Measurements from ENCODE around the gene TMUB2. TPM values are rescaled to one million over a fixed set of nuclear protein-coding genes. Genes with fewer than 3 reads are reported as not detected.

TMUB2 gene
- total RNA-seq, 2 experiments from 2014 or later, result 21.3 to 25.9 TPM

GRCh38 chr17:44212507-44213402, 26.0 kb downstream of the TMUB2 start:
- H3K27ac ChIP-seq (ENCODE audit: low read depth, low read length, poor library complexity, severe bottlenecking), result no peak overlapping the region
- peaks cover 45% of the 10 kb centered on the region for H3K79me2 ChIP-seq (ENCODE audit: insufficient read depth, low read depth, low read length)
- H3K4me2 ChIP-seq (ENCODE audit: low read length), result no peak overlapping the region
- intact Hi-C loops (cut with micrococcal nuclease; ENCODE audit: unreplicated experiment), result loop anchor here (10.0 kb wide), 1 partner anchor 292 kb away; the partner anchor contains the start of gene GPATCH8
- H3K4me1 ChIP-seq (ENCODE audit: insufficient read depth, low read length, poor library complexity, severe bottlenecking), result peaks cover 50% of the 10 kb centered on the region
- H3K36me3 ChIP-seq (ENCODE audit: insufficient read depth, low read length), result peaks cover 90% of the 10 kb centered on the region
- no TSS peak for BruUV-seq (replicated peaks)
- ChIA-PET POLR2A (interaction anchor here (0.8 kb wide), 1 partner anchor 117 kb away, joined by 3 read pairs; no protein-coding TSS in a partner anchor), CTCF (ENCODE audit: unreplicated experiment) (interaction anchor here (0.5 kb wide), 1 partner anchor 104 kb away, joined by 3 read pairs; no protein-coding TSS in a partner anchor)
- DNase-seq (ENCODE audit: low spot score), result no peak
- no peaks in the 10 kb centered on the region for H4K20me1 ChIP-seq (ENCODE audit: insufficient read depth, low read length)
- no peaks in the 10 kb centered on the region for H3K9me2 ChIP-seq (ENCODE audit: insufficient read depth, low read length)
- H3K9me3 ChIP-seq (ENCODE audit: low read length), result no peaks in the 10 kb centered on the region
- no peak for TF ChIP-seq CTCF (conservative IDR thresholded peaks at IDR 0.05; ENCODE audit: low read length)
- TF ChIP-seq EZH2phosphoT487 (IDR thresholded peaks at IDR 0.05; ENCODE audit: borderline replicate concordance, low read depth, low read length), result no peak
- no peak overlapping the region for H3K4me3 ChIP-seq (ENCODE audit: low read depth, low read length, poor library complexity, severe bottlenecking)
- no peak overlapping the region for H2AFZ ChIP-seq (ENCODE audit: low read length)

- H3K27ac ChIP-seq (ENCODE audit: low read depth, low read length, poor library complexity, severe bottlenecking), result peak overlapping the region; percentile 86
- H3K4me2 ChIP-seq (ENCODE audit: low read length), result no peak overlapping the region
Observed at GRCh38 chr17:44213403-44214229, 26.8 kb downstream of the TMUB2 start.

More at GRCh38 chr17:44213403-44214229, 26.8 kb downstream of the TMUB2 start:
- H3K36me3 ChIP-seq (ENCODE audit: insufficient read depth, low read length), result peaks cover 86% of the 10 kb centered on the region
- intact Hi-C loops (cut with micrococcal nuclease; ENCODE audit: unreplicated experiment), result loop anchor here (10.0 kb wide), 1 partner anchor 291 kb away; the partner anchor contains the start of gene GPATCH8
- H3K9me2 ChIP-seq (ENCODE audit: insufficient read depth, low read length), result no peaks in the 10 kb centered on the region
- DNase-seq (ENCODE audit: low spot score), result no peak
- H4K20me1 ChIP-seq (ENCODE audit: insufficient read depth, low read length), result no peaks in the 10 kb centered on the region
- H3K79me2 ChIP-seq (ENCODE audit: insufficient read depth, low read depth, low read length), result peaks cover 50% of the 10 kb centered on the region
- CTCF ChIA-PET (ENCODE audit: unreplicated experiment), result interaction anchor here (0.5 kb wide), 1 partner anchor 103 kb away, joined by 3 read pairs; no protein-coding TSS in a partner anchor
- H2AFZ ChIP-seq (ENCODE audit: low read length), result no peak overlapping the region
- H3K4me3 ChIP-seq (ENCODE audit: low read depth, low read length, poor library complexity, severe bottlenecking), result no peak overlapping the region
- no peaks in the 10 kb centered on the region for H3K9me3 ChIP-seq (ENCODE audit: low read length)
- BruUV-seq (replicated peaks), result no TSS peak
- no peak for TF ChIP-seq CTCF (conservative IDR thresholded peaks at IDR 0.05; ENCODE audit: low read length)
- no peak for TF ChIP-seq EZH2phosphoT487 (IDR thresholded peaks at IDR 0.05; ENCODE audit: borderline replicate concordance, low read depth, low read length)
- H3K4me1 ChIP-seq (ENCODE audit: insufficient read depth, low read length, poor library complexity, severe bottlenecking), result peaks cover 50% of the 10 kb centered on the region
- POLR2A ChIA-PET, result no interaction called here
